GM12865 (cell line): ENCODE measurements around the gene CMTM4.
A peak's percentile ranks its signal among the peaks of the same experiment; 100 is the strongest.
"Not testable (repeated sequence)": the region's sequence is repeated elsewhere in the genome, so short reads cannot be mapped to it uniquely, and the experiment has no call there.

Experiments
- DNase-seq: peaks from one replicate; pipeline ENCODE4 v3.0.0; 2010; ENCODE audit warnings: low read depth
- H3K4me3 ChIP-seq: 2 replicates; pipeline ENCODE4 v1.5.1; 2011; ENCODE audit warnings: mild to moderate bottlenecking, low read depth, low read length, control low read depth
- CTCF ChIP-seq: IDR thresholded peaks from 2 replicates; pipeline ENCODE4 v1.5.1; 2011; ENCODE audit warnings: low read length, control low read depth, low read depth, inconsistent platforms; ENCODE audit not compliant: insufficient read depth; ENCODE audit errors: missing control alignments

CMTM4 gene

DNA sequence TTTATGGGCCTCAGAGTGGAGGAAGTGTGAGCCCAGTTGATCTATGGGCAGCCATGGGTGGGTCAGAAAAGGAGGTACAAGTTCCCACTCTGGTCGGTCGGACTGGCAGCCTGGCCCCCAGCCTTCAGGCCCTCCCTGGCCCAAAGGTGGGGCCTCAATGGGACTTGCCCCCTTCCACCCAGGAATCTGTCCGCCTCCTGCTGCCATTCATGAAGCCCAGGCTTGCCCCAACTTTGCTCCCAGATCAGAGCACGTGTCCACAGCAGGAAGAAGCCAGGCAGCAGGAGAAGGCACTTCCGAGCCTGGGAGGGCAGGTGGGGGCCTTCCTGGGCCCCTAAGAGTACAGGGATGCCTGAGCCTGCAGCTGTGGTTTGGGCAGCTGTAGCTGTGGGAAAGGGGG lies 95.1 kb downstream of the CMTM4 start:
- no peak for DNase-seq
- TF ChIP-seq CTCF, result no peak
- no peak overlapping the region for H3K4me3 ChIP-seq

GRCh38 chr16:66600477-66600876 lies 96.1 kb downstream of the CMTM4 start:
- TF ChIP-seq CTCF, result no peak
- DNase-seq, result no peak
- no peak overlapping the region for H3K4me3 ChIP-seq

GRCh38 chr16:66599726-66600125 lies 96.8 kb downstream of the CMTM4 start:
- DNase-seq, result no peak
- no peak for TF ChIP-seq CTCF
- H3K4me3 ChIP-seq, result no peak overlapping the region

DNA sequence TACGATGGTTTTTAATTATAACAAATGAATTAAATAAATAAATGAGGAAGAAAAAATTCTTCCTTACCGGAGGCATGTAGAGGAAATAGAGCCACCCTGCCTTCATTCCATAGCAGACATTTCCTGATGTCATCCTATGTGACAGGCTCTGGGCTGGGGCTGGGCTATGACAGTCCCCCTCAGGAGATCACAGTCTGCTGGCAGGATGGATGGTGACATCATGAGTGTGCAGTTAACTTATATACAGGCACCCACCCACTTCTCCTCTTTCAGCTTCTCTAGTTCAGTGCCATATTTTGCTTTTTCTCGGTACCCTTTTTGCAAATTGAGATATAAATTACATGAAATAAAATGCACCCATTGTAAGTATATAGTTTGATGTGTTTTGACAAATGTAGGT lies 98.4 kb downstream of the CMTM4 start:
- H3K4me3 ChIP-seq, result no peak overlapping the region
- no peak for DNase-seq
- no peak for TF ChIP-seq CTCF

- peak; percentile 21 for DNase-seq
- no peak overlapping the region for H3K4me3 ChIP-seq
- no peak for TF ChIP-seq CTCF
Measured at GRCh38 chr16:66596986-66597848, 99.3 kb downstream of the CMTM4 start.

GRCh38 chr16:66596559-66596958 lies 100.0 kb downstream of the CMTM4 start:
- DNase-seq, H3K4me3 ChIP-seq: not testable (repeated sequence)

DNA sequence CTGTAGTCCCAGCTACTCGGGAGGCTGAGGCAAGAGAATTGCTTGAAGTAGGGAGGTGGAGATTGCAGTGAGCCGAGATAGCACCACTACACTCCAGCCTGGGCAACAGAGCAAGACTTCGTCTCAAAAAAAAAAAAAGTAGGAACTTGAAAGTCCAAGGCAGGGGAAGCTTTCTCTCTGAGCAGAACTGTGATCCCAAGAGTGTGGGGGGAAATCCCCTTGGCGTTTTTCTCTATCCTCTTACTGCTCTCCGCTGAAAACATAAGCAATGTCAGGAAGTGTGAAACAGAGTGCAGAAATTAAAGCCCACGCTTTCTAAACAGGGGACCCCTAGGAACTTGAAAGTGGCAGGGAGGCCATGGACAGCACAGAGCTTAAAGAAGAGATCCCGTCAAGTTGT lies 101.8 kb downstream of the CMTM4 start:
- DNase-seq, result peak; percentile 19
- H3K4me3 ChIP-seq, result no peak overlapping the region
- no peak for TF ChIP-seq CTCF
